Mammary epithelial cell (primary cell): ENCODE data around the gene FMR1.

Experiments used
- CTCF ChIP-seq, 2 donors: IDR thresholded peaks in 1 of 2; conservative IDR thresholded peaks in 1 of 2; 2 replicates each; pipeline ENCODE4 v1.5.1; 2011 to 2012; ENCODE audit warnings: inconsistent platforms in 2 of 2, low read length in 2 of 2, mild to moderate bottlenecking in 2 of 2, control low read depth in 1 of 2, low read depth in 1 of 2; ENCODE audit not compliant: insufficient read depth in 1 of 2; ENCODE audit errors: extremely low read depth in 1 of 2
- EZH2 ChIP-seq: IDR thresholded peaks from 2 replicates; pipeline ENCODE4 v1.6.1; 2012; ENCODE audit warnings: low read length, inconsistent platforms, borderline replicate concordance

DNA sequence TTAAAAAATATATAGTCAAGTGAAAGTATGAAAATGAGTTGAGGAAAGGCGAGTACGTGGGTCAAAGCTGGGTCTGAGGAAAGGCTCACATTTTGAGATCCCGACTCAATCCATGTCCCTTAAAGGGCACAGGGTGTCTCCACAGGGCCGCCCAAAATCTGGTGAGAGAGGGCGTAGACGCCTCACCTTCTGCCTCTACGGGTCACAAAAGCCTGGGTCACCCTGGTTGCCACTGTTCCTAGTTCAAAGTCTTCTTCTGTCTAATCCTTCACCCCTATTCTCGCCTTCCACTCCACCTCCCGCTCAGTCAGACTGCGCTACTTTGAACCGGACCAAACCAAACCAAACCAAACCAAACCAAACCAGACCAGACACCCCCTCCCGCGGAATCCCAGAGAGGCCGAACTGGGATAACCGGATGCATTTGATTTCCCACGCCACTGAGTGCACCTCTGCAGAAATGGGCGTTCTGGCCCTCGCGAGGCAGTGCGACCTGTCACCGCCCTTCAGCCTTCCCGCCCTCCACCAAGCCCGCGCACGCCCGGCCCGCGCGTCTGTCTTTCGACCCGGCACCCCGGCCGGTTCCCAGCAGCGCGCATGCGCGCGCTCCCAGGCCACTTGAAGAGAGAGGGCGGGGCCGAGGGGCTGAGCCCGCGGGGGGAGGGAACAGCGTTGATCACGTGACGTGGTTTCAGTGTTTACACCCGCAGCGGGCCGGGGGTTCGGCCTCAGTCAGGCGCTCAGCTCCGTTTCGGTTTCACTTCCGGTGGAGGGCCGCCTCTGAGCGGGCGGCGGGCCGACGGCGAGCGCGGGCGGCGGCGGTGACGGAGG, at the start of gene FMR1:
- TF ChIP-seq CTCF (conservative IDR thresholded peaks at IDR 0.05 in 1 of 2, IDR thresholded peaks at IDR 0.05 in 1 of 2; ENCODE audit: extremely low read depth in 1 of 2, insufficient read depth in 1 of 2, low read depth in 1 of 2, low read length in 2 of 2) (no peak), EZH2 (no peak)
